Cardiac muscle cell (in vitro differentiated cells and primary cell): ENCODE measurements around the gene TUFT1. TPM values are rescaled to one million over a fixed set of nuclear protein-coding genes. Genes with fewer than 3 reads are reported as not detected.
"Not testable (repeated sequence)": the region's sequence is repeated elsewhere in the genome, so short reads cannot be mapped to it uniquely, and the experiment has no call there.

Source experiments
- DNase-seq, 2 donors: peaks; one replicate each; pipeline versions ENCODE4 v3.0.0 to v3.0.0-alpha.2; 2010 to 2017; ENCODE audit warnings: low read depth in 1 of 2, low spot score in 1 of 2
- H3K27ac ChIP-seq: fragments of 200-600 bp; sonication (generic); 2 replicates; pipeline ENCODE4 v1.5.1; 2016
- H3K27me3 ChIP-seq: fragments of 200-600 bp; sonication (generic); 2 replicates; pipeline ENCODE4 v1.6.0; 2016; ENCODE audit warnings: control low read depth
- H3K36me3 ChIP-seq: fragments of 200-600 bp; sonication (generic); 2 replicates; pipeline ENCODE4 v1.5.1; 2016; ENCODE audit warnings: control low read depth
- H3K4me1 ChIP-seq: fragments of 200-600 bp; sonication (generic); 2 replicates; pipeline ENCODE4 v1.8.1; 2017; ENCODE audit warnings: low read depth, mild to moderate bottlenecking, mixed run types
- H3K4me3 ChIP-seq: fragments of 200-600 bp; sonication (generic); 2 replicates; pipeline ENCODE4 v1.5.1; 2016; ENCODE audit warnings: mild to moderate bottlenecking
- H3K9me3 ChIP-seq: fragments of 200-600 bp; sonication (generic); 2 replicates; pipeline ENCODE4 v1.5.1; 2017; ENCODE audit warnings: low read depth, mild to moderate bottlenecking, control low read depth
- polyA plus RNA-seq: library from polyadenylated mRNA; unstranded; fragments of >200 nt; fragmentation: Nextera tagmentation; extraction: Ambion mirVana; gene quantifications from 2 replicates; pipeline ENCODE4 v1.2.1, GENCODE V29; 2016
- total RNA-seq: library from RNA; depleted of rRNA; stranded (reverse); fragments of >200 nt; gene quantifications from 2 replicates; pipeline ENCODE4 v1.2.3, GENCODE V29; 2016
- TF ChIP-seq, protein P1 (sequence below): IDR thresholded peaks from 2 replicates; pipeline ENCODE4 v1.5.1; 2012; ENCODE audit warnings: low read depth, mild to moderate bottlenecking, low read length

TUFT1 gene
- total and polyA plus RNA-seq, 2 experiments from 2014 or later: 7.0 to 7.7 TPM

DNA sequence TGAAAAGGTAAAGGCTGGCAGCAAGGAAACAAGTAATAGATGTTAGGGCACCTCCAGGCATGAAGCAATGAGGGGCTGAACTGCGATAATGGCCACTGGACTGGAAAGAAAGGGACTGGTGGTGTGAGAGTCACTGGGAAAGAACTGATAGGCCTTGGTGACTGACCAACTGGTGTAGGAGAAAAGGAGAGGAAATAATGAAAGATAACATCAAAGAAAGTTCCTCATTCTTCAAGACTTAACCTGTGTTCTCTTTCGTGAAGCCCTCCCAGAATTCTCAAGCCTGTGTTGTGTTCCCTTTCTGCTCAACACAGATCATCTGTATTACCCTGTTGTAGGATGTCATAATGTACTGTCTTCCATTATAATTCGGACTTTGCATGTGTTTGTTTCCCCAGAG is 50.9 kb downstream of the TUFT1 start:
- H3K4me3 ChIP-seq: no peak overlapping the region
- H3K27me3 ChIP-seq: peaks cover 4% of the 10 kb centered on the region
- H3K4me1 ChIP-seq: no peaks in the 10 kb centered on the region
- no peak for DNase-seq
- TF ChIP-seq, protein P1, sequence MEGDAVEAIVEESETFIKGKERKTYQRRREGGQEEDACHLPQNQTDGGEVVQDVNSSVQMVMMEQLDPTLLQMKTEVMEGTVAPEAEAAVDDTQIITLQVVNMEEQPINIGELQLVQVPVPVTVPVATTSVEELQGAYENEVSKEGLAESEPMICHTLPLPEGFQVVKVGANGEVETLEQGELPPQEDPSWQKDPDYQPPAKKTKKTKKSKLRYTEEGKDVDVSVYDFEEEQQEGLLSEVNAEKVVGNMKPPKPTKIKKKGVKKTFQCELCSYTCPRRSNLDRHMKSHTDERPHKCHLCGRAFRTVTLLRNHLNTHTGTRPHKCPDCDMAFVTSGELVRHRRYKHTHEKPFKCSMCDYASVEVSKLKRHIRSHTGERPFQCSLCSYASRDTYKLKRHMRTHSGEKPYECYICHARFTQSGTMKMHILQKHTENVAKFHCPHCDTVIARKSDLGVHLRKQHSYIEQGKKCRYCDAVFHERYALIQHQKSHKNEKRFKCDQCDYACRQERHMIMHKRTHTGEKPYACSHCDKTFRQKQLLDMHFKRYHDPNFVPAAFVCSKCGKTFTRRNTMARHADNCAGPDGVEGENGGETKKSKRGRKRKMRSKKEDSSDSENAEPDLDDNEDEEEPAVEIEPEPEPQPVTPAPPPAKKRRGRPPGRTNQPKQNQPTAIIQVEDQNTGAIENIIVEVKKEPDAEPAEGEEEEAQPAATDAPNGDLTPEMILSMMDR: no peak
- H3K27ac ChIP-seq: no peak overlapping the region
- no peaks in the 10 kb centered on the region for H3K36me3 ChIP-seq
- H3K9me3 ChIP-seq: no peaks in the 10 kb centered on the region

DNA sequence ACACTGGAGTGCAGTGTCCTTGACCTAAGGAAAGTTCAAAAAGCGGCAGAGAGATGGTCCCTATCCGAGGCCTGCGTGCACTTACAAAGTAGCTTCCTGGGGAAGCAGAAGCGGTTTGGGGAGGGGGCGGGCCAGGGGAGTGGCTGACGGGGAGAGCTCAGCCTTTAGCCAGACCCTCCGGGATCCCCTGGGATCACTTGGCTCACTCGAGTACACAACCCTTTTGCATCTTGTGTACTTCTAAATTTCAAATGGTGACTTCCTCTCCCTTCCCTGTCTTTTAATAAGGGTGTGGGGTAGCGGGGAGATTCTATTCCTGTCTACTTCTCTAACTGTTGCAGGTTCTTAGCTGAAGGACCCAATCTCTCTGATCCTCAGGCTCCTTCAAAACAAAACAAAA is 53.6 kb downstream of the TUFT1 start:
- Histone ChIP-seq H3K27ac (no peak overlapping the region), H3K36me3 (no peaks in the 10 kb centered on the region), H3K9me3 (no peaks in the 10 kb centered on the region), H3K4me3 (peak overlapping the region; percentile 10), H3K4me1 (no peaks in the 10 kb centered on the region), H3K27me3 (peaks cover 4% of the 10 kb centered on the region)
- TF ChIP-seq, protein P1: no peak
- no peak for DNase-seq

DNA sequence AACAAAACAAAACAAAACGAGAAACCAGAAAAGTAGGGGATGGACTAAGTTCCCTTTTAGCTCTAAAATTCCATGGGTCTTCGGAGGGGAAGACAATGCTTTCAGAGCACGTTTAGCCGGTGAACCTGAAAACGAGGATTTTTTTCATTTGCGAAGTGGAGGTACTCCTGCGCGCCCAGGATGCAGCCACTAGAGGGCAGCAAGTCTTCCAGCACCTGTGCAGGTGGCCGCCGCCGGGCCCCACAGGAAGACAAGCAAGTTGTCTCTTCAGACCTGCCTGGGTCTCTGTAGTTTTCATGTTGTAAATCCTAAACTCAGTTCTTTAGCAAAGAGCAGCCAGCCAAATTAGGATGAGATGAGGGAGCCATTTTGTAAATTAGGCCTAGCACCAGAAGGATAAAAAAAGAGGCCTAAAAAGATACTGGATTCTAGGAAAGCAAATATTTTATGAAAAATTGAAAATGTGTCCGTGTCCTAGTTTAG is 54.1 kb downstream of the TUFT1 start:
- Histone ChIP-seq H3K27ac (no peak overlapping the region), H3K4me1 (no peaks in the 10 kb centered on the region), H3K4me3 (peak overlapping the region; percentile 10), H3K9me3 (no peaks in the 10 kb centered on the region), H3K27me3 (peaks cover 4% of the 10 kb centered on the region), H3K36me3 (no peaks in the 10 kb centered on the region)
- TF ChIP-seq, protein P1: peak; percentile 96
- DNase-seq: peak; percentile 56 to 80

DNA sequence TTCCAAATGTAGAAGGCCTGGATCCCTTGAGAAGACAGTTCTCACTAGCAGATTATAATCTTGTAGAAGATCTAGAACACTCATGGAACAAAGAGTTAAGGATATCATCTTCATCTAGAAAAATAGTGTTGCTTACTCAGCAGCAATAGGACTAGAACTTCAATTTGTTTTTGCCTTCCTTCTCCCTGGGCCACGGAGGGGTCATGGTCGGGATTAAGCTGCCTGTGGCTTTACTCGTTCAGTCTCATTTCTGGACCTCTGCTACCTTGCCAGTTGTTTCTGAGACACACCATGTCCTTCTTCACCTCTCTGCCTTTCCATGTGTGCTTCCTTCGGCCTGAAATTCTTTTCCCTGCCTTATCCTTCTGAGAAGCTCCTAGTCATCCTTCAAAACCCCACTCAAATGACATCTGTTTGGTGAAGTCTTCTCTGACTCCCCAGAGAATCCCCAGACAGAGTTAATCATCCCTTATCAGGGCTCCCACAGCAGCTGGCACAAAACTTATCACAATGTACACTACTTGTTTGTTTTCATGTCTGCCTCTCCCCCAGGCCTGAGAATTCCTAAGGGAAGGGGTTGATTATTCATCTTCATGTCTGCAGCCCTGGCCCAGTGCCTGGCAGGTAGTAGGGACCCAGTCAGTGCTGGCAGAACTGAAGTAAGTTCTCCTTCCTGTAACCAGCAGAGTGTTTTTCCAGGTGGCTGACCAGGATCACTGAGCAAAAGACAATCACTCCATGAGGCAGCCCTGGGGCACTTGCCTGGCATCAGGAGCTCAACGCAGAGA is 56.3 kb downstream of the TUFT1 start:
- H3K27ac ChIP-seq: no peak overlapping the region
- H3K4me3 ChIP-seq: no peak overlapping the region
- no peaks in the 10 kb centered on the region for H3K9me3 ChIP-seq
- no peaks in the 10 kb centered on the region for H3K36me3 ChIP-seq
- H3K4me1 ChIP-seq: no peaks in the 10 kb centered on the region
- peaks cover 4% of the 10 kb centered on the region for H3K27me3 ChIP-seq
- TF ChIP-seq, protein P1: no peak
- DNase-seq: peak in 1 of 2 donors; percentile 27

DNA sequence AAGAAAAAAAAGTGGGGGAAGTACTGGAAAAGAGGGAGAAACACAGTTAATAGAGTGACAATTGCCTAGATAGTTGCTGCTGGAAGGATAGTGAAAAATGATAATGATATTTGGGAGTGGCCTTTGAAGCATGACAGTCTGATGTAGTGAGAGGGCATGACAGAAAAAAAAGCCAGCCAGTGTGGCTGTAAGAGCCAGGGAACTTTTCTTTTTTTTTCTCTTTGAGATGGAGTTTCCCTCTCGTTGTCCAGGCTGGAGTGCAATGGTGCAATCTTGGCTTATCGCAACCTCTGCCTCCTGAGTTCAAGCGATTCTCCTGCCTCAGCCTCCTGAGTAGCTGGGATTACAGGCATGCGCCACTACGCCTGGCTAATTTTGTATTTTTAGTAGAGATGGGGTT is 62.4 kb downstream of the TUFT1 start:
- H3K9me3 ChIP-seq, H3K27me3 ChIP-seq, H3K4me3 ChIP-seq, H3K4me1 ChIP-seq, DNase-seq, H3K36me3 ChIP-seq, H3K27ac ChIP-seq: not testable (repeated sequence)

DNA sequence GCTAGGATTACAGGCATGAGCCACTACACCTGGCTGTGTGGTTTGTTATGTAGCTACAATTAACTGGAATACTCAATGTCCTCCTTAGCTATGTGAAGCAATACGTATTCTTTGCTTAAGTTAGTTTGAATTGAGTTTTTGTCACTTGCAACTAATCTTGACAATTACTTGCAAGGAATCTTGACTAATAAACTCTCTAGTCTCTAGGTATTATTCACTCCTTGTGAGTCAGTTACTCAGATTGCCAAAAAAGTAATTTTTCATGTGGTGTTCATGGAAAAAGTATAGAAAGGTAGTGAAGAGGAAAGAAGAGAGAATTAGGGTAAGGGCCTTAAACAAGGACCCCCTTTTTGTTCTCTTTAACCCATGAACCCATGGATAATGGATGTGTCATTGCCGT is 64.2 kb downstream of the TUFT1 start:
- no peaks in the 10 kb centered on the region for H3K9me3 ChIP-seq
- TF ChIP-seq, protein P1: no peak
- H3K36me3 ChIP-seq: no peaks in the 10 kb centered on the region
- DNase-seq: no peak
- H3K4me3 ChIP-seq: no peak overlapping the region
- H3K27me3 ChIP-seq: no peaks in the 10 kb centered on the region
- no peaks in the 10 kb centered on the region for H3K4me1 ChIP-seq
- no peak overlapping the region for H3K27ac ChIP-seq
